ENCODE measurements around the gene CARS1. TPM values are rescaled to one million over a fixed set of nuclear protein-coding genes. Genes with fewer than 3 reads are reported as not detected.

CARS1 gene
- total and polyA plus RNA-seq, 9 donors = 12.5 to 148 (median 17.6) TPM

DNA sequence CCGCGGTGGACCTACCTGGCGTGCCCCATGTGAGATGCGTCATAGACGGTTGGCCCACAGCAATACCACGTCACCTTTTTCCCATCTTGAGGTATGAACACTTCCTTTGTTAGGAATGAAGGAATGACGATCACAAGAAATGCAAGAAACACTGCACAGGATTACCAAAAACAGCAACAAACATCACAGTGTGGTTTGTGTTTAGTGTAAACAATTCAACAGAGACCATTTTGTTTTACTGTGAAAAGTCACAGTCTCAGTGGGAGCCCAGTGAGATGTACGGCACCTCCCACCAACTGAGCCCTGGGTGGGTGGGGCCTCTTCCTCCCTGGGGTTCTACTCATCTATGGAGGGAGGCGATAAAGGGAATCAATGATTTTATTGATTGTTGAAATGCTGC, 16.3 kb downstream of the CARS1 start:
- intact Hi-C loops (cut with DNase I) = loop anchor here in 1 of 4 donors (10.0 kb wide), 1 partner anchor 364 kb away; no protein-coding TSS in a partner anchor
- TF ChIP-seq CTCF (IDR thresholded peaks at IDR 0.05) (no peak), POLR2A (IDR thresholded peaks at IDR 0.05) (no peak)
- Histone ChIP-seq H3K27me3 (no peaks in the 10 kb centered on the region), H3K4me1 (ENCODE audit: insufficient read depth) (no peaks in the 10 kb centered on the region), H3K4me3 (no peak overlapping the region), H3K36me3 (no peaks in the 10 kb centered on the region), H3K9me3 (no peaks in the 10 kb centered on the region), H3K27ac (no peak overlapping the region)
- no peak for DNase-seq
- WGBS, 3 donors = 87 to 91% (median 90%) methylated on average over 9 of the region's 9 CpGs

- WGBS, 3 donors = 77 to 82% (median 81%) methylated on average over 12 of the region's 12 CpGs
- intact Hi-C loops (cut with DNase I) = loop anchor here (5.0 to 10.0 kb wide), 3 partner anchors 54 to 179 kb away; partner anchors contain the start of gene MRGPRG (in 1 of the 4)
- no peak for DNase-seq
- Histone ChIP-seq H3K9me3 (no peaks in the 10 kb centered on the region), H3K27ac (no peak overlapping the region), H3K4me1 (ENCODE audit: insufficient read depth) (no peaks in the 10 kb centered on the region), H3K36me3 (no peaks in the 10 kb centered on the region), H3K27me3 (no peaks in the 10 kb centered on the region), H3K4me3 (no peak overlapping the region)
- no peak for TF ChIP-seq EP300 (IDR thresholded peaks at IDR 0.05)
- TF ChIP-seq POLR2A (IDR thresholded peaks at IDR 0.05) = no peak
- no peak for TF ChIP-seq CTCF (IDR thresholded peaks at IDR 0.05)
Observed at GRCh38 chr11:3037945-3038271, 19.3 kb downstream of the CARS1 start.

GRCh38 chr11:3037040-3037944, 19.9 kb downstream of the CARS1 start:
- peak; percentile 60 to 86 (median 74) for DNase-seq
- Histone ChIP-seq H3K27ac (no peak overlapping the region), H3K36me3 (no peaks in the 10 kb centered on the region), H3K9me3 (no peaks in the 10 kb centered on the region), H3K4me3 (no peak overlapping the region), H3K4me1 (ENCODE audit: insufficient read depth) (no peaks in the 10 kb centered on the region), H3K27me3 (no peaks in the 10 kb centered on the region)
- WGBS, 3 donors = 56 to 59% (median 58%) methylated on average over 24 of the region's 24 CpGs
- TF ChIP-seq CTCF (IDR thresholded peaks at IDR 0.05) (peak; percentile 27 to 58 (median 44)), EP300 (IDR thresholded peaks at IDR 0.05) (no peak), POLR2A (IDR thresholded peaks at IDR 0.05) (no peak)
- intact Hi-C loops (cut with DNase I) = loop anchor here (5.0 to 10.0 kb wide), 3 partner anchors 55 to 180 kb away; partner anchors contain the start of gene MRGPRG (in 1 of the 4)

- TF ChIP-seq EP300 (IDR thresholded peaks at IDR 0.05) (no peak), POLR2A (IDR thresholded peaks at IDR 0.05) (no peak), CTCF (IDR thresholded peaks at IDR 0.05) (no peak)
- H3K4me3 ChIP-seq = no peak overlapping the region
- no peak for DNase-seq
- H3K36me3 ChIP-seq = no peaks in the 10 kb centered on the region
- H3K4me1 ChIP-seq (ENCODE audit: insufficient read depth) = no peaks in the 10 kb centered on the region
- intact Hi-C loops (cut with DNase I) = loop anchor here (5.0 to 10.0 kb wide), 3 partner anchors 56 to 181 kb away; partner anchors contain the start of gene MRGPRG (in 1 of the 4)
- H3K27me3 ChIP-seq = no peaks in the 10 kb centered on the region
- H3K27ac ChIP-seq = no peak overlapping the region
- H3K9me3 ChIP-seq = no peaks in the 10 kb centered on the region
- WGBS, 3 donors = 85 to 90% (median 87%) methylated on average over 5 of the region's 5 CpGs
Observed at GRCh38 chr11:3036419-3036818, 20.8 kb downstream of the CARS1 start.

Data from ovary (tissue), 9 donors.